H54 (cell line): ENCODE measurements around the gene CDCA4.

Experiments
- DNase-seq: peaks from one replicate; pipeline ENCODE4 v3.0.0; 2011; ENCODE audit warnings: low spot score, mixed read lengths; ENCODE audit not compliant: insufficient read length
- FAIRE-seq: peaks from 3 replicates; lab custom pipeline; 2011; peaks lifted over from hg19 to GRCh38; lab: Jason Lieb, UNC
- POLR2A ChIP-seq: IDR thresholded peaks from 2 replicates; pipeline ENCODE4 v1.6.1; 2011; ENCODE audit warnings: low read depth, mild to moderate bottlenecking, low read length

Gene CDCA4

GRCh38 chr14:105062048-105062433, 41.2 kb upstream of the CDCA4 start:
- DNase-seq (no peak), FAIRE-seq (no peak)
- no peak for TF ChIP-seq POLR2A

GRCh38 chr14:105061428-105062047, 40.7 kb upstream of the CDCA4 start:
- no peak for TF ChIP-seq POLR2A
- DNase-seq, result no peak
- no peak for FAIRE-seq

GRCh38 chr14:105060751-105061427, 40.0 kb upstream of the CDCA4 start:
- DNase-seq (no peak), FAIRE-seq (no peak)
- TF ChIP-seq POLR2A, result no peak

- DNase-seq (no peak), FAIRE-seq (no peak)
- TF ChIP-seq POLR2A, result no peak
These were observed 39.2 kb upstream of the CDCA4 start for GRCh38 chr14:105059925-105060565.

- DNase-seq, result no peak
- FAIRE-seq, result no peak
- no peak for TF ChIP-seq POLR2A
These were observed 38.4 kb upstream of the CDCA4 start for GRCh38 chr14:105059035-105059924.

GRCh38 chr14:105058521-105059034, 37.7 kb upstream of the CDCA4 start:
- DNase-seq (no peak), FAIRE-seq (no peak)
- TF ChIP-seq POLR2A, result no peak

- TF ChIP-seq POLR2A, result no peak
- DNase-seq (no peak), FAIRE-seq (no peak)
These were observed 35.5 kb upstream of the CDCA4 start for GRCh38 chr14:105056303-105056831.

GRCh38 chr14:105055736-105056302, 34.9 kb upstream of the CDCA4 start:
- no peak for FAIRE-seq

GRCh38 chr14:105055334-105055733, 34.5 kb upstream of the CDCA4 start:
- DNase-seq (no peak), FAIRE-seq (no peak)
- no peak for TF ChIP-seq POLR2A

More at GRCh38 chr14:105055736-105056302, 34.9 kb upstream of the CDCA4 start:
- no peak for DNase-seq
- TF ChIP-seq POLR2A, result no peak

GRCh38 chr14:105053996-105054395, 33.1 kb upstream of the CDCA4 start:
- TF ChIP-seq POLR2A, result no peak
- DNase-seq (no peak), FAIRE-seq (no peak)

GRCh38 chr14:105053421-105053820, 32.5 kb upstream of the CDCA4 start:
- no peak for FAIRE-seq
- DNase-seq, result no peak
- TF ChIP-seq POLR2A, result no peak

- DNase-seq (no peak), FAIRE-seq (no peak)
- TF ChIP-seq POLR2A, result no peak
These were observed 31.2 kb upstream of the CDCA4 start for GRCh38 chr14:105052110-105052458.
